GM23248 (cell line): Measurements from ENCODE around the gene PPP5C. TPM values are rescaled to one million over a fixed set of nuclear protein-coding genes. Genes with fewer than 3 reads are reported as not detected.

Source experiments
- DNase-seq: peaks from one replicate; pipeline ENCODE4 v3.0.0-alpha.2; 2015
- H2AFZ ChIP-seq: fragments of 200-600 bp; sonication (generic); 2 replicates; pipeline ENCODE4 v1.6.1; 2016; ENCODE audit warnings: antibody characterized with exemption
- H3F3A ChIP-seq: fragments of 200-600 bp; sonication (generic); 2 replicates; pipeline ENCODE4 v1.6.1; 2016; ENCODE audit warnings: mild to moderate bottlenecking, antibody characterized with exemption, mixed run types; ENCODE audit not compliant: insufficient read depth
- H3K27ac ChIP-seq: fragments of 200-600 bp; sonication (generic); 2 replicates; pipeline ENCODE4 v1.5.1; 2016; ENCODE audit warnings: mild to moderate bottlenecking
- H3K27me3 ChIP-seq: fragments of 200-600 bp; sonication (generic); replicated peaks from 2 replicates; pipeline ENCODE4 v1.6.1; 2016; ENCODE audit warnings: mild to moderate bottlenecking; ENCODE audit not compliant: insufficient read depth
- H3K36me3 ChIP-seq: fragments of 200-600 bp; sonication (generic); 2 replicates; pipeline ENCODE4 v1.6.1; 2016; ENCODE audit warnings: low read depth, mild to moderate bottlenecking
- H3K4me1 ChIP-seq: fragments of 200-600 bp; sonication (generic); 2 replicates; pipeline ENCODE4 v1.6.1; 2016; ENCODE audit warnings: mild to moderate bottlenecking; ENCODE audit not compliant: insufficient read depth
- H3K4me2 ChIP-seq: fragments of 200-600 bp; sonication (generic); one replicate; pipeline ENCODE4 v1.6.1; 2016; ENCODE audit warnings: mild to moderate bottlenecking; ENCODE audit not compliant: unreplicated experiment
- H3K4me3 ChIP-seq: fragments of 200-600 bp; sonication (generic); 2 replicates; pipeline ENCODE4 v1.5.1; 2016; ENCODE audit warnings: mild to moderate bottlenecking
- H3K79me2 ChIP-seq: fragments of 200-600 bp; sonication (generic); 2 replicates; pipeline ENCODE4 v1.6.1; 2016; ENCODE audit warnings: mild to moderate bottlenecking; ENCODE audit not compliant: insufficient read depth
- H3K9ac ChIP-seq: fragments of 200-600 bp; sonication (generic); 2 replicates; pipeline ENCODE4 v1.6.1; 2016; ENCODE audit warnings: mild to moderate bottlenecking
- H3K9me2 ChIP-seq: fragments of 200-600 bp; sonication (generic); 2 replicates; pipeline ENCODE4 v1.6.1; 2016; ENCODE audit warnings: mixed run types, mild to moderate bottlenecking, moderate library complexity; ENCODE audit not compliant: insufficient read depth
- H3K9me3 ChIP-seq: fragments of 200-600 bp; sonication (generic); one replicate; pipeline ENCODE4 v1.6.1; 2017; ENCODE audit warnings: low read depth
- H4K20me1 ChIP-seq: fragments of 200-600 bp; sonication (generic); 2 replicates; pipeline ENCODE4 v1.6.0; 2016; ENCODE audit not compliant: insufficient read depth
- EZH2 ChIP-seq: fragments of 200-600 bp; sonication (generic); IDR thresholded peaks from 2 replicates; pipeline ENCODE4 v1.6.1; 2018; ENCODE audit warnings: antibody characterized with exemption, mild to moderate bottlenecking; ENCODE audit not compliant: insufficient read depth, poor library complexity, severe bottlenecking
- EZH2phosphoT487 ChIP-seq: fragments of 200-600 bp; sonication (generic); IDR thresholded peaks from 2 replicates; pipeline ENCODE4 v1.6.1; 2018; ENCODE audit warnings: antibody characterized with exemption, moderate library complexity, mild to moderate bottlenecking, low read depth; ENCODE audit not compliant: insufficient read depth
- WGBS, 2 experiments: methylation state at CpG; one replicate each; pipeline ENCODE4 v1.1.6; 2015 to 2017; ENCODE audit warnings: low lambda C conversion rate in 2 of 2, low coverage in 1 of 2; ENCODE audit errors: missing lambda C conversion rate in 2 of 2; 5-methylcytosine and 5-hydroxymethylcytosine counted together
- in situ Hi-C: fragments of 300-500 bp; cut with MboI; formaldehyde crosslinking; loops from 2 replicates; pipeline ENCODE4 v1.15.0; 2020
- polyA plus RNA-seq: library from polyadenylated mRNA; unstranded; fragments of >200 nt; fragmentation: Nextera tagmentation; extraction: Ambion mirVana; gene quantifications from 2 replicates; pipeline ENCODE4 v1.2.1, GENCODE V29; 2016
- total RNA-seq: library from RNA; depleted of rRNA; stranded (reverse); fragments of >200 nt; shearing (Covaris generic); gene quantifications from 2 replicates; pipeline ENCODE4 v1.2.3, GENCODE V29; 2014

PPP5C gene
- total and polyA plus RNA-seq, 2 experiments from 2014 or later: 47.3 to 60.8 TPM

GRCh38 chr19:46385636-46386035 is 38.7 kb downstream of the PPP5C start:
- Histone ChIP-seq H3K27me3 (no peaks in the 10 kb centered on the region), H3K9me2 (no peaks in the 10 kb centered on the region), H2AFZ (no peak overlapping the region), H3K79me2 (peaks cover 23% of the 10 kb centered on the region), H3K4me2 (no peak overlapping the region), H3K9ac (no peak overlapping the region), H3K4me3 (no peak overlapping the region), H3K27ac (no peak overlapping the region), H4K20me1 (no peaks in the 10 kb centered on the region), H3K36me3 (peaks cover 26% of the 10 kb centered on the region; the same call in 1 of the 2 replicates), H3K9me3 (no peaks in the 10 kb centered on the region), H3F3A (no peaks in the 10 kb centered on the region), H3K4me1 (no peaks in the 10 kb centered on the region)
- WGBS, 2 experiments: 76 to 79% methylated on average over 11 of the region's 11 CpGs
- DNase-seq: no peak
- in situ Hi-C loops: no loop called here
- TF ChIP-seq EZH2 (no peak), EZH2phosphoT487 (no peak)

GRCh38 chr19:46386151-46386550 is 39.3 kb downstream of the PPP5C start:
- Histone ChIP-seq H3K27me3 (no peaks in the 10 kb centered on the region), H3K27ac (no peak overlapping the region), H3K9ac (no peak overlapping the region), H3K9me2 (no peaks in the 10 kb centered on the region), H2AFZ (no peak overlapping the region), H3K9me3 (no peaks in the 10 kb centered on the region), H3K4me3 (no peak overlapping the region), H3F3A (0 out of 2 replicates have a peak, but pooled peaks cover under 1% of the 10 kb centered on the region), H4K20me1 (no peaks in the 10 kb centered on the region), H3K79me2 (peaks cover 18% of the 10 kb centered on the region), H3K4me1 (no peaks in the 10 kb centered on the region; the same call in 1 of the 2 replicates), H3K36me3 (peaks cover 26% of the 10 kb centered on the region; the same call in 1 of the 2 replicates), H3K4me2 (no peak overlapping the region)
- DNase-seq: no peak
- TF ChIP-seq EZH2phosphoT487 (no peak), EZH2 (no peak)
- WGBS, 2 experiments: 95 to 98% methylated on average over 8 to 10 of the region's 10 CpGs
- in situ Hi-C loops: no loop called here

GRCh38 chr19:46386996-46387712 is 40.3 kb downstream of the PPP5C start:
- WGBS, 2 experiments: 96 to 97% methylated on average over 29 to 30 of the region's 30 CpGs
- Histone ChIP-seq H3K4me1 (peaks cover under 1% of the 10 kb centered on the region; the same call in 1 of the 2 replicates), H3K9me2 (no peaks in the 10 kb centered on the region), H3K9me3 (no peaks in the 10 kb centered on the region), H3K27ac (no peak overlapping the region), H3K36me3 (peaks cover 26% of the 10 kb centered on the region; the same call in 1 of the 2 replicates), H3K79me2 (peaks cover 9% of the 10 kb centered on the region), H3K9ac (no peak overlapping the region), H3K27me3 (no peaks in the 10 kb centered on the region), H3K4me3 (no peak overlapping the region), H2AFZ (no peak overlapping the region), H3K4me2 (no peak overlapping the region), H4K20me1 (no peaks in the 10 kb centered on the region), H3F3A (0 out of 2 replicates have a peak, but pooled peaks cover 7% of the 10 kb centered on the region)
- in situ Hi-C loops: no loop called here
- no peak for DNase-seq
- no peak for TF ChIP-seq EZH2
- no peak for TF ChIP-seq EZH2phosphoT487

GRCh38 chr19:46387713-46388130 is 40.8 kb downstream of the PPP5C start:
- Histone ChIP-seq H2AFZ (no peak overlapping the region), H3K4me2 (no peak overlapping the region), H3F3A (peaks cover 11% of the 10 kb centered on the region; the same call in 1 of the 2 replicates), H3K36me3 (peaks cover 21% of the 10 kb centered on the region; the same call in 1 of the 2 replicates), H3K9me3 (no peaks in the 10 kb centered on the region), H3K79me2 (0 out of 2 replicates have a peak, but pooled peaks cover 4% of the 10 kb centered on the region), H3K4me3 (no peak overlapping the region), H3K27ac (no peak overlapping the region), H3K9me2 (no peaks in the 10 kb centered on the region), H3K4me1 (peaks cover 6% of the 10 kb centered on the region), H3K27me3 (no peaks in the 10 kb centered on the region), H4K20me1 (no peaks in the 10 kb centered on the region), H3K9ac (no peak overlapping the region)
- TF ChIP-seq EZH2 (no peak), EZH2phosphoT487 (no peak)
- no peak for DNase-seq
- 98% methylated on average over 10 of the region's 10 CpGs for WGBS, 2 experiments
- in situ Hi-C loops: no loop called here
